ENCODE data around the gene SCN2A. TPM values are rescaled to one million over a fixed set of nuclear protein-coding genes. Genes with fewer than 3 reads are reported as not detected.

Gene SCN2A
- total and polyA plus RNA-seq, 9 of the 15 experiments (the other 6 are each of a cell fraction or from before 2014, with no cell fraction given), result 0.08 to 0.69 (median 0.31) TPM; not detected in 1

GRCh38 chr2:165294912-165295311, 55.7 kb downstream of the SCN2A start:
- POLR2A ChIA-PET, result no interaction called here
- in situ Hi-C loops (cut with MboI), result no loop called here
- ATAC-seq, result no peak

More at GRCh38 chr2:165294912-165295311, 55.7 kb downstream of the SCN2A start:
- H3K9me3 ChIP-seq (replicated peaks; ENCODE audit: control insufficient read depth, insufficient read depth, low read depth, low read length), result 0 out of 2 replicates have a peak, but pooled peaks cover 3% of the 10 kb centered on the region
- under 1% methylated on average over 5 of the region's 5 CpGs for WGBS (ENCODE audit: insufficient coverage, low coverage, missing lambda C conversion rate)
- intact Hi-C loops (cut with micrococcal nuclease), result no loop called here
- H3K4me1 ChIP-seq (replicated peaks in 1 of 2; ENCODE audit: control insufficient read depth in 2 of 2, insufficient read depth in 2 of 2, low read length in 2 of 2), result no peaks in the 10 kb centered on the region
- H3K79me2 ChIP-seq (ENCODE audit: control insufficient read depth, insufficient read depth, low read length), result no peaks in the 10 kb centered on the region
- H3K27ac ChIP-seq (ENCODE audit: extremely low read depth, low read depth, low read length), result no peak overlapping the region
- TF ChIP-seq ZNF217 (CRISPR knock-in tag; IDR thresholded peaks at IDR 0.05) (no peak), RBM14 (IDR thresholded peaks at IDR 0.05; ENCODE audit: borderline replicate concordance, insufficient read depth, low read depth, low read length) (no peak), BMI1 (IDR thresholded peaks at IDR 0.05; ENCODE audit: low read length) (no peak), U2AF2 (optimal IDR thresholded peaks at IDR 0.05; ENCODE audit: low read depth, low read length) (no peak), NONO (IDR thresholded peaks at IDR 0.05; ENCODE audit: low read depth in 2 of 2, low read length in 1 of 2) (no peak), PRMT5 (CRISPR knock-in tag; IDR thresholded peaks at IDR 0.05) (no peak), FOXJ3 (CRISPR knock-in tag; IDR thresholded peaks at IDR 0.05) (no peak), ZNF668 (CRISPR knock-in tag; IDR thresholded peaks at IDR 0.05) (no peak), CBX8 (IDR thresholded peaks at IDR 0.05; ENCODE audit: borderline replicate concordance, extremely low read depth, low read depth, low read length, poor library complexity, severe bottlenecking) (no peak), RBM17 (IDR thresholded peaks at IDR 0.05; ENCODE audit: borderline replicate concordance, low read depth, low read length) (no peak), ESRRB (CRISPR knock-in tag; IDR thresholded peaks at IDR 0.05; ENCODE audit: borderline replicate concordance) (no peak), ZNF589 (CRISPR knock-in tag; IDR thresholded peaks at IDR 0.05; ENCODE audit: low read depth) (no peak), ATF4 (CRISPR knock-in tag; IDR thresholded peaks at IDR 0.05) (no peak)
- H2AFZ ChIP-seq (ENCODE audit: low read depth, low read length), result no peak overlapping the region
- no peaks in the 10 kb centered on the region for H3K36me3 ChIP-seq (ENCODE audit: control insufficient read depth, insufficient read depth, low read length)
- no peaks in the 10 kb centered on the region for H3K27me3 ChIP-seq (ENCODE audit: control insufficient read depth in 2 of 2, insufficient read depth in 2 of 2, low read length in 2 of 2)
- FAIRE-seq (no peak), DNase-seq (ENCODE audit: extremely low read depth in 1 of 4, low spot score in 3 of 4) (no peak)
- CTCF ChIA-PET (ENCODE audit: low intra/inter-chr PET ratio), result no interaction called here
- no peaks in the 10 kb centered on the region for H4K20me1 ChIP-seq (replicated peaks; ENCODE audit: control insufficient read depth, insufficient read depth, low read length)
- no peak overlapping the region for H3K4me3 ChIP-seq
- H3K9me1 ChIP-seq (ENCODE audit: control insufficient read depth, insufficient read depth, low read length), result no peaks in the 10 kb centered on the region
- no peak overlapping the region for H3K9ac ChIP-seq (ENCODE audit: insufficient read depth in 1 of 2, low read depth in 2 of 2, low read length in 2 of 2)
- BruUV-seq (replicated peaks), result no TSS peak
- H3K4me2 ChIP-seq (ENCODE audit: insufficient read depth, low read length), result no peak overlapping the region
